Colon (tissue), 2 donors: ENCODE data around the gene CES1.
"Not testable (repeated sequence)": the region's sequence is repeated elsewhere in the genome, so short reads cannot be mapped to it uniquely, and the experiment has no call there.

ENCODE experiments used
- FAIRE-seq: peaks from 2 replicates; lab custom pipeline; 2012; peaks lifted over from hg19 to GRCh38; lab: Jason Lieb, UNC
- donor health status: control.
- donor health status: control.

The CES1 gene

GRCh38 chr16:55790240-55790639 lies 42.7 kb downstream of the CES1 start:
- not testable (repeated sequence) for FAIRE-seq

GRCh38 chr16:55782793-55783091 lies 50.2 kb downstream of the CES1 start:
- not testable (repeated sequence) for FAIRE-seq

DNA sequence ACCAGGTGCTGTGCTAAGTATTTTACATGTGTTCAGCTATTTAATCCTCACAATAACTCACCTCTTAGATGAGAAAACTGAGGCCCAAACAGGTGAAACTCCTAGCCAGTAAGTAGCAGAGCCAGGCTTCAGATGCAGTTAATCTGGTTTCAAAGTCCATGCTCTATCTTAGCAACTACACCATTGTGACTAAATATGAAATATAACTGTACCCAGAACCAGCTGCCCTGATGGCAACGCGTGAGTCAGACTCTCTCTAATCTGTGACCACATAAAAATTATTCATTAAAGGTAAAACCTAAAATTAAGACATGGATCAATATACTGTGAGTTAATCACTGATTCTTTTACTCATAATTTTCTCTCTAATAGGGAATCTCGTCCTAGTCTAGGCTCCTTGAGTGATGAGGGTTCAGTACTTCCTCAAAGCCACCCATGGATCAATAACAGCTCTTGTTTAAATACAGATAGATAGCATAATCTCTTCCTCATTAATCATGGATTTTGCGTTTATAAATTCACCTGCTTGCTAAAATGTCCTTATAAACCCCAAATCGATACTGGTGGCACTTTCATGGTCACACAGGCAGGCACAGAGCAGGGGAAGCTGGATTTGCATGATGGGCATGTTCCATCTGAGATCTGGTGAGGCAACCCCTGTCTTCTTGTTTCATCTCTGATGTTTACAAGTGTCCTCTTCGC lies 50.7 kb downstream of the CES1 start:
- not testable (repeated sequence) for FAIRE-seq

DNA sequence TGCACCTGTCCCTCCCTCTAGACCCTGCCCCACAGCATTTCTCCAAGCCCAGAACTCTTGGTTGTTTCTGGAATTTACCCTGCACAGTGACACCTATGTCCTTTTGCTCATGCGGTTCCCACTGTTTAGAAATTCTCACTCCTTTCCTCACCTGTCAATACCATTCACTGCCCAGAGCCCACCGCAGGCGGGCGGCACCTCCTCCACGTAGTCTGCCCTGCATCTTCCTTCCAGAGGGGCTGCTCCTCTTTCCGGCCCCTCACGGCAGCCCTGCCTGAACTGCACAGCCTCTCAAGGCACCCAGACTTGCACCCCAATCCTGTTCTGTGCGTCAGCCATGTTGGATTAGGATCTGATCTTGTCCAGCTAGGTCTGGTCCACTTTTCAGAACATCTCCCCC lies 51.4 kb downstream of the CES1 start:
- FAIRE-seq, result not testable (repeated sequence)

DNA sequence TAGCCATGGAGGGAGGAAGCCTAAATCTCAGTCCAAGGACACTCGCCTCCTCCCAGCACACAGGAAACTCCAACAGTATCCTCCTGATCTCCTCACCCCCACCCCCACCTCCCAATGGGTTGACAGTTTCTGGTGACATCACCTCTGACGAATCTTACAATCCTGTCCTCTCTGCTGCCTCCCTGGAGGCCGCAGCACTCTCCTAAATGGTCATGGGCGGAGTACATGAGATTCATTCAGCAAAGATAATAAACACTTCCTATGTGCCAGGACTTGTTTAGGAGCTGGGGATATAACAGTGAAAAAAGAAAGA lies 52.8 kb downstream of the CES1 start:
- FAIRE-seq, result not testable (repeated sequence)

- FAIRE-seq, result no peak
Observed at GRCh38 chr16:55779402-55780094, 53.3 kb downstream of the CES1 start.

GRCh38 chr16:55778757-55779156 lies 54.1 kb downstream of the CES1 start:
- no peak for FAIRE-seq

GRCh38 chr16:55775857-55776256 lies 57.0 kb downstream of the CES1 start:
- no peak for FAIRE-seq

DNA sequence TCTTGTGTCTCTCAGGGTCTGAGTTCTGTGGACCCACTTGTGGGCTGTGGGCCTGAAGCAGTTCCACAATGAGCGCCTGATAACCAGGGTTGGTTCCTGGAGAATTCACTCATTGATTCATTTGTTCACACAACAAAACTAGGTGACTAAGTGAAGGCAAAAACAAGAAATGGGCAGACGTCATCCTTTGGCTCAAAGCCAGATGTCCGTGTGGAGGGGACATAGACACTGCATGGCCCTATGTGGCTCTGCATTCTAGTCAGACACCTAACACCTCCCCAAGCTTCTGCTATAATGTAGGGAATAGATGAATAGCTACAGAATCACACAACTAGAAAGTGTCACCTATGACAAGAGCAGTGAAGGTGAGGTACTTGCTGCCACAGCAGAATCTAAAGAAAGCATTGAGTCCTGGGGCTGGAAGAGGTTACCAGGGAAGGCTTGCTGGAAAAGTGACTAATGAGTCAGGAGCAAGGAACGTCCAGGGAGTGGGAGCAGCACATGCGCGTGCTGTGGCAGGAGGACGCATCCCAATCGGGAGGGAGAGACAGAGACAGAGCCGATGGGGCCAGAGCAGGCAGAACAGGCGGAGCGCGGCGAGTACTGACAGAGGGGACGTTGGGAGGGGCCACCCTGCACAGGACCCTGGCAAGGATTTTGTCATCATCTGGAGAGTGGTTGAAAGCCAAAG lies 58.9 kb downstream of the CES1 start:
- FAIRE-seq, result no peak

GRCh38 chr16:55765161-55765560 lies 67.7 kb downstream of the CES1 start:
- no peak for FAIRE-seq

DNA sequence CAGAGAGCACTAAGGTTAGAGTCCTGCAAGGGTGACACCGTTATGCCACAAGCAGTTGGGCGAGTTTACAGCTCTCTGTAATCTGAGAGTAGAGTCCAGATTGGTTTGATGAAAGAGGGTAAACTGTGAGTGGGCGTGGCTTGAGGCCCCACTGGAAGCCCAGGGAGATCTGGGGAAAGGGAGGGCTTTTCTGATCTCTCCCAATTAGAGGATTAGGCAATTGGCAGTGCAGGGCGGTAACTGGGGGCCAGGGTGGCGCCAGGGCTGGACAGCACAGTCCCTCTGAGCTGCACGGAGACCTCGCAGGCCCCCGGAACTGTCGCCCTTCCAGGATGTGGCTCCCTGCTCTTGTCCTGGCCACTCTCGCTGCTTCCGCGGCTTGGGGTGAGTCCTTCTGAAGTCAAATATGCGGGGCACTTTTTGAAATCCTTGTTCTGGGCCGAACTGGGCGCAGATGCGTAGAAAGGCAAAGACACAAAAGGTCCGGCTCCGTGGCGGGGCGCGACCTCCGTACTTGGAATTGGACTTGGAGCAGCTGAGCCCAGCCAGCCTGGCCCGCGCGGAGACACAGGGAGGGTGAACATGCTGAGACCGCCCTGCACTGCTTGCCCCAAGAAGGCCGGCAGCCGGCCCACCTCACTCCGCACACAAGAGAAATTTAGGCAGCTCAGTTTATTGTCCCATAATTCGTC lies 72.4 kb downstream of the CES1 start:
- no peak for FAIRE-seq

DNA sequence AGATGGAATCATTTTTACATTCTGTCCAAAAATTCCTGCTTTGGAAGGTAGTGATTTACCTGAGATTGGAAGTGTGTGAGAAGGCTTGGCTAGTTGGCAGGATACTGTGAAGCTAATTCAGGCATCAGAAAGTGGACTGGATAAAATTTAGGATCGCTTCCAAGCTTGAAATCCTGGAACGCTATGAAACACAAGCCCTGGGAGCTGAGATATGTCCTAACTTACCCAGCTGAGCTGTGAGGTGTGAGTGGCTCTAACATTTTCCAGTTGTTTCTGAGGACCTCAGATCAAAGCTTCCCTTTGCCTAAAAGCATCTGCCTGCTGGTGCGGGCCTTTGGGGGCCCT lies 73.0 kb downstream of the CES1 start:
- not testable (repeated sequence) for FAIRE-seq

GRCh38 chr16:55757595-55758527 lies 75.0 kb downstream of the CES1 start:
- not testable (repeated sequence) for FAIRE-seq

- FAIRE-seq, result no peak
Observed at GRCh38 chr16:55756963-55757362, 75.9 kb downstream of the CES1 start.

DNA sequence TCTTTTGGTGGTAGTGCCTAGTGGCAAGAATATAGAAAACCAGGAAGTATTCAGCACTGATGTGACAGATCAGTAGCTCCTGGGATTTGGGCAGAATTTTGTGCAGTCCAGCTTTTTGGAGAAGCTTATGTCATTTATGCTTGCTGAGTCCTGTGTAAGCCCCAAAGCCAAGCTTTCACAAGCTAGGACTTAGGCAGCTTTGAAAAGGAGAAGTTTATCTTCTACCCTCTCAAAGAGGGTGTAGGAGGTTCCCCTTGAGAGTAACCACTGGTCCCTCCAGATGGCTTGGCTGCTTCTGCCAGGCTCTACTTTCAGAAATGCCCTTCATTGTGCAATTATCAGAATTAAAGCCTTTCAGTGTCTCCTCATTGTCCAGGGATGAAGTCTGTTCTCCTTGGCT lies 78.8 kb downstream of the CES1 start:
- no peak for FAIRE-seq

- FAIRE-seq, result not testable (repeated sequence)
Observed at GRCh38 chr16:55753145-55753631, 79.7 kb downstream of the CES1 start.
